ENCODE results near the gene CGNL1.

Gene CGNL1

GRCh38 chr15:57423599-57424140 lies 47.4 kb downstream of the CGNL1 start:
- no peak for DNase-seq

- DNase-seq = no peak
These were observed 48.5 kb downstream of the CGNL1 start for GRCh38 chr15:57424628-57425405.

DNA sequence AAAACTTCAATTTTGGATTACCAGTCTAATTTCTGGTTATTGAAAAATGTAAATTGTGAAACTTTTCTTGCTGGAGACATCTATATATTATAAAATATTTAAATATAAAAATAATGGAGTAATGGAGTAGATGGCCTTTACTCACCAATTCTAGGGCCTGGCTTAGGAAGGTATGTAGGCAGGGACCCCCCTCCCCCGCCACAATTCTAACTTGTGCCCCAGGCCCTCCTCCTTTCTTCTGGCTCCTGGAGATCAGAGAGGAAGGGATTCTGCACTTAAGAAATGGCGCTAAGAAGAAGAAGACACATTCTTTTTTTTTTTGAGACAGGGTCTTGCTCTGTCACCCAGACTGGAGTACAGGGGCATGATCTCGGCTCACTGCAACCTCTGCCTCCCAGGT lies 49.5 kb downstream of the CGNL1 start:
- no peak for DNase-seq

DNA sequence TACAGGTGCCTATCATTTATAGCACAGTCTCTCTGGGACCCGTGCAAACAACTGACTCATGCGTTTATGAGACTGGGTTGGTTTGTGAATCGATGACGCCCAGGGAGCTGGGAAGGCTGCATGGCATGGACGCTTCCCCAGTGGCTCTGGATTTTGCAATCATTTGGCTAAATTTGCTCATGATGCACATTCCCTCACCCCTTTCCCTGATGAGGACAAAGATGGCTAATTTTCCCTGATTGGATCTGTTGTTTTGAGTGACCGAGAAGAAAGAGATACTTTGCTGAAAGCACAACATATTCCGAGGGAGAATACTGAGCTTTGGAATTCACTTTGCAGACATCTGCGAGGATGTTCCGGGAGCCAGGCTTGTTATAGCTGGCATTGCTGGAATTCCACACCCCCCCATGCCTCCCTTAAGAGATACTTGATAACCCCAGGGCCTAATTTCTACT lies 51.1 kb downstream of the CGNL1 start:
- no peak for DNase-seq

GRCh38 chr15:57432141-57432741 lies 55.9 kb downstream of the CGNL1 start:
- DNase-seq = no peak

- no peak for DNase-seq
These were observed 59.9 kb downstream of the CGNL1 start for GRCh38 chr15:57436166-57436565.

DNA sequence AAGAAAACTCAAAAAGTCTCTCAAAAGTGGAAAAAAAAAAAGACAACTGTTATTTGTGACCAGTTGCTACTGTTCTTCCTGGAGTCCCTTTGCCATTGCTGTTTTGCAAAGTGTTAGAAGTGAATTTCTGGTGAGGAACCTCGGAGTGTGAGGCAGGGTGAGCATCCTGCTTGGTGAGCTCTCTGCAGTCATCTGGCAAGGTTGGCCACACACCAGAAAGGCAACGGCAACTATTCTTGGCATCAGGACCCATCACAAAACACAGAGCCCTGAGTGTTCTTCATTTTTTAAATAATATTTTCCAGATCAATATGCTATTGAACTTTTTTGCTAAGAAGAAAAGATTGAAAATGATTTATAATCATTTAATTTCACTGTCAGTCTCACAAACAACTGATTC lies 60.7 kb downstream of the CGNL1 start:
- no peak for DNase-seq

GRCh38 chr15:57437564-57437963 lies 61.3 kb downstream of the CGNL1 start:
- no peak for DNase-seq

- DNase-seq = no peak
These were observed 61.9 kb downstream of the CGNL1 start for GRCh38 chr15:57438166-57438565.

DNA sequence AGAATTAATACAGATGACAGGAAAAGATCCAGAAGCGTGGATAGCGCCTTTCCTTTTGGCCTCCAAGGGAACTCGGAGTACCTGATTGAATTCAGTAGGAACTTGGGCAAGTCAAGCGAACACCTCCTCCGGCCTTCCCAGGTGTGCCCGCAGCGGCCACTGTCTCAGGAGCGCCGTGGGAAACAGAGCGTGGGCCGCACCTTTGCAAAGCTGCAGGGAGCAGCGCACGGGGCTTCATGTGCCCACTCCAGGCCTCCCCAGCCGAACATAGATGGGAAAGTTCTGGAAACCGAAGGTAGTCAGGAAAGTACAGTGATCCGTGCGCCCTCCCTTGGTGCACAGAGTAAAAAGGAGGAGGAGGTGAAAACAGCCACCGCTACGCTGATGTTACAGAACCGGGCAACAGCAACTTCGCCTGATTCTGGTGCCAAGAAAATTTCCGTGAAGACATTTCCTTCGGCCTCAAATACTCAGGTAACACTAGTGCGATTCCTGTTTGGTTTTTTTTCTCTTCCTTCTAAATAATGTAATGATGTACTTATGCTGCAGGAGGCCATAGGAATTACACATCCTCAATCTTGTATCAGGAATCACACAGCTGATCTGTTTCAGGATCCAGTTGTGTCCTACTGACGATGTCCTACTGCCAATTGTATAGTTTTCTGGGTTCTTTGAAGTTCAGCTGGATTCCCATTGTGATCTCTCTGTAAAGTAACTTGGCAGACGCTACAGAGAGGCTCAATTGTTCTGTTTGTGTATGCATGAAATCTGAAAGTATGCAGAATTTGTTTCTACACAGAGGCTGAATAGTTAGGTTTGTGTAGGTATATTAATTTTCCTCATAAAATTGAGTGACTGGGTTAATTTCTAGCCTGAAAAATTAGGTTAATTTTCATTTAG lies 63.1 kb downstream of the CGNL1 start:
- no peak for DNase-seq

GRCh38 chr15:57440167-57440566 lies 63.9 kb downstream of the CGNL1 start:
- DNase-seq = no peak

- DNase-seq = no peak
These were observed 64.5 kb downstream of the CGNL1 start for GRCh38 chr15:57440799-57441198.

GRCh38 chr15:57442335-57442734 lies 66.0 kb downstream of the CGNL1 start:
- DNase-seq = no peak

DNA sequence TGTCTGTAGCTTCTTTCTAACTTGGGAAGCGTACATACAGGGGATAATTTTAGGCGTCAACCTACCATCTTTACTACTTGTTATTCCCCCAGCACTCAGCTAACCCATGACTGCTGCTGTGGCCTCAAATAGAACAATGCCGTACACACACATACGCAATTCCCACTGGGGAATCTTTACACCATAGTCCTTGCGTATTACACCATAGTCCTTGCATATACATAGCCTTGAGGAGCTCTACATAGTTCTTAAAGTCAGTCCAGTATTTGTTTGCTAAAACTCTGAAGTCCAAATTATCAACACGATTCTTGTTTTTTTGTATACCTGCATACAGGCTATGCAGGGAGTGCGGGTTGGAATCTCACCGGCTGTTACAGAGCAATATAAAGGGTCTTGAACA lies 67.2 kb downstream of the CGNL1 start:
- DNase-seq = no peak

- DNase-seq = no peak
These were observed 68.7 kb downstream of the CGNL1 start for GRCh38 chr15:57444877-57445513.

DNA sequence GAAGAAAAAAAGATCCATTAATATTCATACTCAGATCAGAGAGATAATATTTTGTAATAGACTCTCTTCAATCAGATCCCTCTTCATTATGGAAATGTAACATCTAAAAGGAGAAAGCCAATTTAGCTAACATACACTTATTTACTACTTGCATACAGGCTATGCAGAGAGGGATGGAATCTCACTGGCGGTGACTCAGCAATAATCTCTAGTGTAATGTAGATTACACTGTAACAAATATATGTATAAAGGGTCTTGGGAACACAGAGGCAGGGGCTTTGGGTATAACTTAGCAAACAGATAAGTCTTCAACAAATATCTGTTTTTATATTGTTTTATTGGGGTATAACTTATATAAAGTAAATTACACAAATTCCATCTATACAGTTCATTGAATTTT lies 69.6 kb downstream of the CGNL1 start:
- DNase-seq = no peak

DNA sequence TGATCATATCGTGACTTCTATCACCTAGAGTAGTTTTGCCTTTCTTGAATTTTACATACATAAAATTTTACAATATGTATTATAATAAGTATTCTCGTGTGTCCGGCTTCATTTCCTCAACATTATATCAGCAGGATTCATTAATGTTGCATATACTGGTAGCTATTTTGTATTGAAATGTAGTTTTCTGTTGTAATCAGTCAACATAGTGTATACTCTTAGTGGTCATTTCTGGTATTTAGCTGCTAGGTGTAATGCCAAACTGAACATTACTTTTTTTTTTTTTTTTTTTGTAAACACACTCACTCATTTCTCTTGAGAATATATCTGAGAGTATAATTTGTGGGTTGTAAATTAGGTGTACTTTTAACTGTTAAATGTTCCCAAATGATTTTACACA lies 70.1 kb downstream of the CGNL1 start:
- no peak for DNase-seq

GRCh38 chr15:57451555-57451954 lies 75.2 kb downstream of the CGNL1 start:
- DNase-seq = no peak

- DNase-seq = no peak
These were observed 75.9 kb downstream of the CGNL1 start for GRCh38 chr15:57452090-57452754.

DNA sequence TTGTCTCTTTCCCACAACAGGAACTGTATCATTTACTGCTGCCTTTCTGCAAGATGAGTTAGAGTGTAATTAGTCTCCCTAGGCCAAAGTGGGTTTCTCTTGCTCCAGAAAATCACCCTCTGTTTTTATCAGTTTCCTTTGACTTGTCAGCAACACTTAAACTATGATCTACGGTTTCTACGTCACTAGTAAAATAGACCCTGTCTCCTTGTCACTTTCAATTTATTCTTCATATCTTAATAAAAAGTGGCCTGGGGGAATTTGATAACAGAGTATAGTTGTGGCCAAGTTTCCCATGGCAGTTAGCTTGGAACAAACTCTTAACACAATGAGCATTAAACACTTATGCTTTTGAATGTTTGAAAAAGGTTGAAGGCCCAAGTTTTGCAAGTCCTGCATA lies 79.6 kb downstream of the CGNL1 start:
- DNase-seq = no peak

DNA sequence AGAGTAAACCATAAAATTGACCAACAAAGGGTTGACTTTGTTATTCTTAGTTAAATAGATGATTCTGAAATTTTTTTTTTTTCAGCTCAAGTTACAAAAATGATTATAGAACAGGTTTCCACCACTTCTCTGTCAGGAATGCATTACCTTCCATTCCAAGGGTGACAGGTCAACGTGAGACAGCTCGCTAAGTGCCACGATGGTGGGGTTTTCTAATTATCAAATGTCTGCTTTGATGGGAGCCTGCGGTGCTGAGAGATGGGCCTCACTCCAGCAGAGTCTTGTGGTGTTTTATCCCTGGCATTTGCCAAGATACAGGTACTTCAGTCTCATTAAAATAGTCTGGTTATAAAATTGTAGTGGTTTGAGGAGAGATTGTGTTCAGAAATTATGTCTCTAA lies 80.3 kb downstream of the CGNL1 start:
- no peak for DNase-seq

GRCh38 chr15:57457726-57458125 lies 81.4 kb downstream of the CGNL1 start:
- no peak for DNase-seq
